Spleen (tissue), 11 donors: ENCODE measurements around the gene SLC25A26. TPM values are rescaled to one million over a fixed set of nuclear protein-coding genes. Genes with fewer than 3 reads are reported as not detected.

Experiments
- DNase-seq: peaks from one replicate; pipeline ENCODE4 v3.0.0-alpha.2; 2020
- H3K27ac ChIP-seq, 8 donors: fragments of 200-600 bp; sonication (generic) in 7 of 8; 1 replicate in 4 of 8; 2 replicates in 4 of 8; pipeline versions ENCODE4 v1.5.0 to v1.8.0; 2016 to 2021; ENCODE audit warnings: inconsistent platforms in 4 of 8, mild to moderate bottlenecking in 4 of 8, moderate library complexity in 1 of 8
- H3K27me3 ChIP-seq, 7 donors: fragments of 200-600 bp; sonication (generic) in 6 of 7; replicated peaks in 1 of 7; 1 replicate in 4 of 7; 2 replicates in 3 of 7; pipeline versions ENCODE4 v1.5.0 to v1.8.0; 2016 to 2021; ENCODE audit warnings: inconsistent platforms in 3 of 7, mild to moderate bottlenecking in 1 of 7
- H3K36me3 ChIP-seq, 6 donors: fragments of 200-600 bp; sonication (generic) in 5 of 6; 1 replicate in 4 of 6; 2 replicates in 2 of 6; pipeline versions ENCODE4 v1.5.0 to v1.8.0; 2016 to 2021; ENCODE audit warnings: inconsistent platforms in 2 of 6
- H3K4me1 ChIP-seq, 6 donors: fragments of 200-600 bp; sonication (generic) in 5 of 6; 1 replicate in 3 of 6; 2 replicates in 3 of 6; pipeline versions ENCODE4 v1.5.0 to v1.8.0; 2016 to 2021; ENCODE audit warnings: inconsistent platforms in 3 of 6
- H3K4me3 ChIP-seq, 8 donors: fragments of 200-600 bp; sonication (generic) in 7 of 8; 1 replicate in 4 of 8; 2 replicates in 4 of 8; pipeline versions ENCODE4 v1.5.0 to v1.8.0; 2016 to 2021; ENCODE audit warnings: inconsistent platforms in 4 of 8, mild to moderate bottlenecking in 4 of 8, moderate library complexity in 2 of 8
- H3K9me3 ChIP-seq, 8 donors: fragments of 200-600 bp; sonication (generic) in 7 of 8; 1 replicate in 4 of 8; 2 replicates in 4 of 8; pipeline versions ENCODE4 v1.5.0 to v1.8.0; 2016 to 2021; ENCODE audit warnings: inconsistent platforms in 4 of 8
- POLR2A ChIP-seq, 3 donors: fragments of 450-650 bp; IDR thresholded peaks; one replicate each; pipeline ENCODE4 v1.5.1; 2017; ENCODE audit warnings: antibody characterized with exemption in 3 of 3, mild to moderate bottlenecking in 1 of 3
- POLR2AphosphoS5 ChIP-seq, 3 donors: sonication (generic); formaldehyde crosslinking; IDR thresholded peaks; one replicate each; pipeline ENCODE4 v1.5.1; 2017; ENCODE audit warnings: antibody characterized with exemption in 3 of 3
- WGBS, 5 donors: extraction: QIAGEN DNeasy Blood & Tissue Kit in 3 of 5; methylation state at CpG; one replicate each; pipeline versions ENCODE4 v1.1.5 to v1.1.7; 2013 to 2018; 5-methylcytosine and 5-hydroxymethylcytosine counted together
- intact Hi-C: fragments of 100-400 bp; cut with DNase I; formaldehyde crosslinking; loops from one replicate; pipeline ENCODE4 v1.15.0; 2023; ENCODE audit warnings: low total_unique reads
- polyA plus RNA-seq, 3 donors: library from polyadenylated mRNA; stranded (reverse); fragments of 200-250 nt; gene quantifications; one replicate each; pipeline ENCODE4 v1.2.1, GENCODE V29; 2013
- total RNA-seq, 7 donors: library from RNA; depleted of rRNA in 3 of 7; stranded (reverse); fragments of >200 nt in 3 of 7; fragmentation: NEBNext Ultra II Directional in 4 of 7; extraction: Animal tissue kit (Norgen Biotek cat#: 25700) in 4 of 7; gene quantifications; one replicate each; pipeline versions ENCODE4 v1.1.0 to v1.2.1, GENCODE V29; 2016 to 2021
- TF ChIP-seq, protein P1 (sequence below), 11 experiments: fragments of 200-600 bp in 7 of 11; fragments of 450-650 bp in 4 of 11; sonication (generic) in 4 of 11; IDR thresholded peaks in 8 of 11; conservative IDR thresholded peaks in 3 of 11; 1 replicate in 7 of 11; 2 replicates in 4 of 11; pipeline versions ENCODE4 v1.4.0 to v1.8.0; 2016 to 2021; ENCODE audit warnings: antibody characterized with exemption in 11 of 11, inconsistent platforms in 4 of 11, mild to moderate bottlenecking in 1 of 11
- donor health status: healthy with polysubstance abuse.
- donor health status: DM: no; HTN: no; CAD: no; lungs with moderate emphysema.
- donor health status: DM: no; HTN: no; CAD: no.
- donor health status: Bipolar disorder and iron deficiency.
- donor health status: healthy.
- donor health status: DM: no; HTN: no; CAD: no.
- donor health status: DM: yes; HTN: yes; CAD: no.

The SLC25A26 gene
- total and polyA plus RNA-seq, 10 donors = 14.9 to 20.9 (median 16.0) TPM

DNA sequence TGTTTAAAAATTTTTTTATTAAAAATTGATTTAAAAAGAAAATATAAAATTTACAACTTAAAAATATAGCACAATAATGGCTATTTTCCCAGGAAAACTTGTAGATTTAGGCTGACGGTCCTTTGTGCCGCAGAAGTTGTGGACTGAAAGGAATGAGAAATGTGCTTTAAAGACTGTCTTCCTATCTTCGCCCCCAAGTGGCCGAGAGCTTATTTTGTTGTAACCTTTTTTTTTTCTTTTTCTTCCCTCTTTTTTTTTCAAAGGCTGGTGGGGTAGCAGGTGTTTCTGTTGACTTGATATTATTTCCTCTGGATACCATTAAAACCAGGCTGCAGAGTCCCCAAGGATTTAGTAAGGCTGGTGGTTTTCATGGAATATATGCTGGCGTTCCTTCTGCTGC is 15.5 kb downstream of the SLC25A26 start:
- no peaks in the 10 kb centered on the region for H3K27me3 ChIP-seq

DNA sequence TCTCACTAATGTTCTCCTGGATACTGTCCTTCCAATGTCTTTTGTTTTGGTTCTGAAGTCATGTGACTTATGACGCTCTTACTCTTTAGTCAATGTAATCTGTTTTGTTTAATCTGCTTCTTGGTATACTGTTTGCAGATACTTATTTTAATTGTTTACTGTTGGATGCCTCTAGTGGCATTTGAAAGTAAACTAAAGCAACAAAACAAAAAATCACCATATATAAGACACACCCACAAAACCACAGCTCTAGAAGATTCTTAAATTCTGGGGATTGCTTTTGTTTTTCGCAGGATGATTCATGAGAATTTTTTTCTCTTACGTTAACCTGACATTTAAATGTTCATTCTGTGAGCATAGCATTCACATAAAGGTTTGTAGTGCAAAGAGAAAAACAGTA is 16.8 kb downstream of the SLC25A26 start:
- intact Hi-C loops = no loop called here
- Histone ChIP-seq H3K4me3 (no peak overlapping the region), H3K27ac (no peak overlapping the region), H3K36me3 (peaks cover 0 to 58% (median 13%) of the 10 kb centered on the region in 6 donors), H3K27me3 (no peaks in the 10 kb centered on the region), H3K4me1 (no peaks in the 10 kb centered on the region), H3K9me3 (peaks cover 0 to 19% (median 10%) of the 10 kb centered on the region in 8 donors)
- no peak for DNase-seq
- 89 to 97% (median 96%) methylated on average over 3 of the region's 3 CpGs for WGBS, 5 donors
- TF ChIP-seq POLR2AphosphoS5 (IDR thresholded peaks at IDR 0.05) (no peak), POLR2A (IDR thresholded peaks at IDR 0.05) (no peak)
- TF ChIP-seq, protein P1, sequence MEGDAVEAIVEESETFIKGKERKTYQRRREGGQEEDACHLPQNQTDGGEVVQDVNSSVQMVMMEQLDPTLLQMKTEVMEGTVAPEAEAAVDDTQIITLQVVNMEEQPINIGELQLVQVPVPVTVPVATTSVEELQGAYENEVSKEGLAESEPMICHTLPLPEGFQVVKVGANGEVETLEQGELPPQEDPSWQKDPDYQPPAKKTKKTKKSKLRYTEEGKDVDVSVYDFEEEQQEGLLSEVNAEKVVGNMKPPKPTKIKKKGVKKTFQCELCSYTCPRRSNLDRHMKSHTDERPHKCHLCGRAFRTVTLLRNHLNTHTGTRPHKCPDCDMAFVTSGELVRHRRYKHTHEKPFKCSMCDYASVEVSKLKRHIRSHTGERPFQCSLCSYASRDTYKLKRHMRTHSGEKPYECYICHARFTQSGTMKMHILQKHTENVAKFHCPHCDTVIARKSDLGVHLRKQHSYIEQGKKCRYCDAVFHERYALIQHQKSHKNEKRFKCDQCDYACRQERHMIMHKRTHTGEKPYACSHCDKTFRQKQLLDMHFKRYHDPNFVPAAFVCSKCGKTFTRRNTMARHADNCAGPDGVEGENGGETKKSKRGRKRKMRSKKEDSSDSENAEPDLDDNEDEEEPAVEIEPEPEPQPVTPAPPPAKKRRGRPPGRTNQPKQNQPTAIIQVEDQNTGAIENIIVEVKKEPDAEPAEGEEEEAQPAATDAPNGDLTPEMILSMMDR (IDR thresholded peaks at IDR 0.05 in 8 of 11, conservative IDR thresholded peaks at IDR 0.05 in 3 of 11) = no peak

More for the DNA sequence above, 15.5 kb downstream of the SLC25A26 start:
- Histone ChIP-seq H3K4me1 (no peaks in the 10 kb centered on the region), H3K4me3 (no peak overlapping the region), H3K36me3 (peaks cover 0 to 47% (median 13%) of the 10 kb centered on the region in 6 donors), H3K27ac (no peak overlapping the region), H3K9me3 (peaks cover 0 to 19% (median 10%) of the 10 kb centered on the region in 8 donors)
- DNase-seq = no peak
- intact Hi-C loops = no loop called here
- TF ChIP-seq POLR2A (IDR thresholded peaks at IDR 0.05) (no peak), POLR2AphosphoS5 (IDR thresholded peaks at IDR 0.05) (no peak)
- TF ChIP-seq, protein P1 (IDR thresholded peaks at IDR 0.05 in 8 of 11, conservative IDR thresholded peaks at IDR 0.05 in 3 of 11) = no peak
- 86 to 92% (median 88%) methylated on average over 5 of the region's 5 CpGs for WGBS, 5 donors

DNA sequence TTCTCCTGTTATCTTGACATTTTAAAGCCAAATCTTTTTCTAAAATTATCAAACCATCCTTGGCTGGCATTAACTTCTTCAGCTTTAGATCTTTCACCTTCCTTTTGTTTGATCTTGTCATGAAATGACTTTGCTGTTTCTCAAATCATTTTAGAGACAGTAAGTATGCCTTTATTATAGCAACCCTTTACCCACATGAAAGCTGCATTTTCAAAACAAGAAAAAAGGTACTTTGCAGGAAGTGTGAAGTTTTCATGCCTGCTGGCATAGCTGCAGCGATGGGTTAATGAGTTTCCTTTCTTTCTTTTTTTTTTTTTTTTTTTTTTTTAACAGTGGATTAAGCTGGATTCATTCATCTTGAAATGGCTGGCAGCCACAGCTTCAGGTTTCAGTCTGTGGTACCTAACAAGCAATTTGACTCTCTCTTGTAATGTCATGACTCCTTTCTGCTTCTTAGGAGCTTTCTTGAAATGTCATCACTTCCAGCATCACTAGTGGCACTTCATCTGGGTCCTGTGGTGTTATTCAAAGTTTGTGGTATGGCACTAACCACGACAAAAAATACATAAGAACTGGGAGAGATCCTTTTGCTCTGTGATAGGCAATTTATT is 18.8 kb downstream of the SLC25A26 start:
- WGBS, 5 donors = 68 to 78% (median 70%) methylated on average over 2 of the region's 2 CpGs
- Histone ChIP-seq H3K27ac (no peak overlapping the region), H3K4me1 (no peaks in the 10 kb centered on the region), H3K9me3 (peaks cover 0 to 19% (median 10%) of the 10 kb centered on the region in 8 donors), H3K4me3 (no peak overlapping the region), H3K36me3 (peaks cover 0 to 78% (median 26%) of the 10 kb centered on the region in 6 donors), H3K27me3 (no peaks in the 10 kb centered on the region)
- intact Hi-C loops = no loop called here
- TF ChIP-seq POLR2A (IDR thresholded peaks at IDR 0.05) (no peak), POLR2AphosphoS5 (IDR thresholded peaks at IDR 0.05) (no peak)
- TF ChIP-seq, protein P1 (IDR thresholded peaks at IDR 0.05 in 8 of 11, conservative IDR thresholded peaks at IDR 0.05 in 3 of 11) = no peak
- DNase-seq = no peak

DNA sequence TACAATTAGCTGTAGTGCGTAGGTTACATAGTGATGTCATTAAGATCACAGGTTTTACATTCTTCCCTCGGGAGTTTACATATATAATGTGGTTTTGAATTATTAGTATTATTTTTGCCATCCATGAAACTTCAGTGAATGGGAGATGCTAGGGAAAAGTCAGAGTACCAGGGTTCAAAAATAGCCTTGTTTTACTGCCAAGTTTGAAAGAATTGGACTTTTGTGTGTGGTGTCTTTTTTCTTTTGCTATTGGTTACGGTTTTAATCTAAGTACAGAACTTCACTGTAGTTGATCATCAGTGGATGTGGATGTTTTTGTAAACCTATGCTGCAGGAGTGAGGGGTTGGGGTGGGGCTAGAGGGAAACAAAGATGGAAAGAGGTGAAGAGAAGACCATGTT is 20.7 kb downstream of the SLC25A26 start:
- no peaks in the 10 kb centered on the region for H3K4me1 ChIP-seq
- no peak overlapping the region for H3K4me3 ChIP-seq
- peaks cover 0 to 19% (median 10%) of the 10 kb centered on the region in 8 donors for H3K9me3 ChIP-seq
- no peak overlapping the region for H3K27ac ChIP-seq
- DNase-seq = no peak
- 95 to 96% (median 96%) methylated on average over 3 of the region's 3 CpGs for WGBS, 5 donors
- TF ChIP-seq POLR2A (IDR thresholded peaks at IDR 0.05) = no peak
- TF ChIP-seq POLR2AphosphoS5 (IDR thresholded peaks at IDR 0.05) = no peak
- TF ChIP-seq, protein P1 (IDR thresholded peaks at IDR 0.05 in 8 of 11, conservative IDR thresholded peaks at IDR 0.05 in 3 of 11) = no peak
- H3K36me3 ChIP-seq = peaks cover 0 to 96% (median 32%) of the 10 kb centered on the region in 6 donors
- intact Hi-C loops = no loop called here
- no peaks in the 10 kb centered on the region for H3K27me3 ChIP-seq
